ENCODE data around the gene GINM1. TPM values are rescaled to one million over a fixed set of nuclear protein-coding genes. Genes with fewer than 3 reads are reported as not detected.

GINM1 gene
- total RNA-seq, 2 experiments from 2014 or later = 15.9 to 17.3 TPM

DNA sequence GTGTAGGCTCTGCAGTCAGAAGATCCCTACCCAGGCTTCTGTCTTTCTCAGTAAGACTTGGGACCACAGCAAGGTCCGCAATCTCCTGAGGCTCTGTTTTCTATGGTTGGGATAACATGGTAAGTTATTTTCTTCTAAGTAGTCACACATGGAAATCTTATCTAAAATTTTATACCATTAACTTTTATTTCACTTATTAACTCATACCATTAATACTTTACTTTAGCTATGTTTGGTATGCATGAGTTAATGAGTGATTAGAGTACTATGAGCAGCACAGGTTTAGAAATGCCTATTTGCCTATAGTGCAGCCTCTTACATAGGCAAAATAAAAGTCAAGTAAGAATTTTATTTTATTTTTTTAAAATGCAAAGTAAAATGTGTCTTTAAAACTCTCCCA is 27.2 kb downstream of the GINM1 start:
- Mint-ChIP-seq H3K36me3 (ENCODE audit: low read depth) (peaks cover 24% of the 10 kb centered on the region), H3K4me3 (no peak overlapping the region), H3K27ac (no peak overlapping the region), H3K4me1 (no peaks in the 10 kb centered on the region), H3K9me3 (ENCODE audit: low read depth) (no peaks in the 10 kb centered on the region), H3K27me3 (no peaks in the 10 kb centered on the region)
- ChIA-PET POLR2A (no interaction called here), CTCF (interaction anchor here (1.7 kb wide), 1 partner anchor 14 kb away, joined by 3 read pairs; no protein-coding TSS in a partner anchor)
- DNase-seq (no peak), ATAC-seq (no peak)
- intact Hi-C loops (cut with DNase I, micrococcal nuclease) = no loop called here

DNA sequence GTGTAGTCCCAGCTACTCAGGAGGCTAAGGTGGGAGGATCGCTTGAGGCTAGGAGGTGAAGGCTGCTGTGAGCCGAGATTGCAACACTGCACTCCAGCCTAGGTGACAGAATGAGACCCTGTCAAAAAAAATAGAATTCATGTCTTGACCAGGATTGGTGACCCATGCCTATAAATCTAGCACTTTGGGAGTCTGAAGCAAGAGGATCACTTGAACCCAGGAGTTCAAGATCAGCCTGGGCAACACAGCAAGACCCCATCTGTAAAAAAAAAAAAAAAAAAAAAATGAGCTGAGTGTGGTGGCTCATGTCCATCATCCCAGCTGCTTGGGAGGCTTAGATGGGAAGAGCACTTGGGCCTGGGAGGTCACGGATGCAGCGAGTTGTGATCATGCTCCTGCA is 34.3 kb downstream of the GINM1 start:
- H3K4me3 Mint-ChIP-seq = no peak overlapping the region
- no peak overlapping the region for H3K27ac Mint-ChIP-seq
- H3K36me3 Mint-ChIP-seq (ENCODE audit: low read depth) = peaks cover 13% of the 10 kb centered on the region
- ATAC-seq = no peak
- intact Hi-C loops (cut with DNase I, micrococcal nuclease) = no loop called here
- no peaks in the 10 kb centered on the region for H3K27me3 Mint-ChIP-seq
- H3K9me3 Mint-ChIP-seq (ENCODE audit: low read depth) = no peaks in the 10 kb centered on the region
- no peaks in the 10 kb centered on the region for H3K4me1 Mint-ChIP-seq
- no peak for DNase-seq
- ChIA-PET CTCF (interaction anchor here (0.6 kb wide), 1 partner anchor 74 kb away, joined by 5 read pairs; no protein-coding TSS in a partner anchor), POLR2A (no interaction called here)

DNA sequence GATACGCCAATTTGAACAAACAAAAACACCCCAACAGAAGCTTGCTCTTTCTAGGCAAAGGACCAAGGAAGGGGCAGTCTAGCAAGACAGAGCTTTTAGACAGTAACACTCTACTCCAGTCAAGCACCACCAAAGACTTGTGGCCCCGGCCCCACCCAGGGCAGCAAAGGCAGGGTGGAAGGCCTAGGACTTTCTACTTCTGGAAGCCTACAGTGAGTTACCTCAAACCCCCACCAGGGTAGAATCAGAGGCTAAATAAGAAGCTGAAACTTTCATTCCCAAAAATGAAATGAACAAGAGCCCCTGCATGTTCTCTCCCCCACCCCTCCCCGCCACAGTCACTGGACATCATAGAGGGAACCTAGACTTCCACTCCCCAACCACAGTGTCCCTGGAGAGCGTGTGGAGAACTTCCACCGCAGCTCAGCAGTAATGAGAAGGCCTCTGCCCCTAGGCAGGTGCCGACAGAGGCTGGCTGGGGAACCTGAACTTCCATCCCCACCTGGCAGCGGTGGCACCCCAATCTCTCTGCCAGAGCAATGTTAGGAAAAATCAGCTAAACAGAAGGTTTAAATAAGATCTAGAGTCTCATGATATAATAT is 42.3 kb downstream of the GINM1 start:
- peaks cover 8% of the 10 kb centered on the region for H3K4me1 Mint-ChIP-seq
- no peak for DNase-seq
- no peak for ATAC-seq
- no peak overlapping the region for H3K4me3 Mint-ChIP-seq
- H3K9me3 Mint-ChIP-seq (ENCODE audit: low read depth) = no peaks in the 10 kb centered on the region
- CTCF ChIA-PET = interaction anchor here (0.6 to 1.1 kb wide), 4 partner anchors 9 to 816 kb away, joined by 3 to 5 read pairs (median 4); no protein-coding TSS in a partner anchor
- H3K36me3 Mint-ChIP-seq (ENCODE audit: low read depth) = peaks cover 12% of the 10 kb centered on the region
- H3K27me3 Mint-ChIP-seq = no peaks in the 10 kb centered on the region
- POLR2A ChIA-PET = no interaction called here
- intact Hi-C loops (cut with DNase I, micrococcal nuclease) = no loop called here
- H3K27ac Mint-ChIP-seq = no peak overlapping the region

DNA sequence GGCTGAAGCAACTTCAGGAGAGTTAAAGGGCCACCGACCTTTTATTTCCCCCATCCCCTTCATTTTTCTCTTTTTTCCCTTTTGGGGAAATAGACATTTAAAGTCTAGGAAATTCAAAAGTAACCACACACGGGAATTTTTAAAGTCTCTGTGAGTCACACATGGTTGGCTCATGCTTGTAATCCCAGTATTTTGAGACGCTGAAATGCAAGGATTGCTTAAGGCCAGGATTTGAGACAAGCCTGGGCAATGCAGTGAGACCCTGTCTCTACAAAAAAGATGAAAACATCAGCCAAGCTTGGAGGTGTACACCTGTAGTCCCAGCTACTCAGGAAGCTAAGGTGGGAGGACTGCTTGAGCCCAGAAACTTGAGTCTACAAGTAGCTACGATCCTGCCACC is 48.2 kb downstream of the GINM1 start:
- Mint-ChIP-seq H3K36me3 (ENCODE audit: low read depth) (peaks cover 29% of the 10 kb centered on the region), H3K4me3 (no peak overlapping the region), H3K27ac (no peak overlapping the region), H3K27me3 (no peaks in the 10 kb centered on the region), H3K9me3 (ENCODE audit: low read depth) (no peaks in the 10 kb centered on the region), H3K4me1 (peaks cover 6% of the 10 kb centered on the region)
- no peak for ATAC-seq
- ChIA-PET POLR2A (no interaction called here), CTCF (interaction anchor here (1.4 kb wide), 1 partner anchor 11 kb away, joined by 3 read pairs; no protein-coding TSS in a partner anchor)
- no peak for DNase-seq
- intact Hi-C loops (cut with DNase I, micrococcal nuclease) = no loop called here

DNA sequence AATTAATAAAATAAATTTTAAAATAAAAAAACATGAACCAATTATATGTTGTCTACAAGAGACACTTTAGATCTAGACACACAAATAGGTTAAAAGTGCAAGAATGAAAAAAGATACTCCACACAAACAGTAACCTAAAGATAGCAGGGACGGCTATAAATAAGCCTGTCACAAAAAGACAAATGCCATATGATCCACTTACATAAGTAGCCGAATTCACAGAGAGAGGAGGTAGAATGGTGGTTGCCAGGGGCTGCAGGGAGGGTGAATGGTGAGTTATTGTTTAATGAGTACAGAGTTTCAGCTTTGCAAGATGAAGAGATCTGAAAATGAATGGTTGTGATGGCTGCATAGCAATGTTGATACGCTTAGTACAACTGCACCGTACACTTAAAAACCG is 49.6 kb downstream of the GINM1 start:
- POLR2A ChIA-PET = no interaction called here

DNA sequence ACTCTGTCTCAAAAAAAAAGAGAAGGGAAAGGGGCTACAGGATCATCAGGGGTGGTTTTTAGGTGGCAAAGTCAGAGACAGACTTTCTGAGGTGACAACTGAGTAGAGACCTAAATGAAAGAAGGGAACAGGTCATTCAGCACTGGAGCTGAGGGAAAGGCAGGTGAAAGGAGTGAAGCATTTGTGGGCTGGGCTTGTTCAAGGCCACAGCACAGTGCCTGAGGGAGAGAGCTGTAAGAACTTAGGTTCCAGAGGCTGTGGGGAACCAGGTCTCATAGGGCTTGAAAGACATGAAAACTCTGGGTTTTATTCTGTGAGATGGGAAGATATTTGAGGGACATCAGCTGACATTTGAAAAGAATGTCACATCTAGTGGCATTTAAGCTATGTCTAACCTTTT is 61.5 kb downstream of the GINM1 start:
- H3K4me3 Mint-ChIP-seq = no peak overlapping the region
- H3K9me3 Mint-ChIP-seq (ENCODE audit: low read depth) = no peaks in the 10 kb centered on the region
- intact Hi-C loops (cut with DNase I, micrococcal nuclease) = no loop called here
- ChIA-PET CTCF (interaction anchor here (0.6 kb wide), 1 partner anchor 1462 kb away, joined by 3 read pairs; no protein-coding TSS in a partner anchor), POLR2A (no interaction called here)
- peak overlapping the region; percentile 15 for H3K27ac Mint-ChIP-seq
- peaks cover 7% of the 10 kb centered on the region for H3K4me1 Mint-ChIP-seq
- no peaks in the 10 kb centered on the region for H3K27me3 Mint-ChIP-seq
- no peak for DNase-seq
- H3K36me3 Mint-ChIP-seq (ENCODE audit: low read depth) = peaks cover 24% of the 10 kb centered on the region
- no peak for ATAC-seq

More for the DNA sequence above, 49.6 kb downstream of the GINM1 start:
- H3K27me3 Mint-ChIP-seq = no peaks in the 10 kb centered on the region
- CTCF ChIA-PET = interaction anchor here (0.6 kb wide), 1 partner anchor 45 kb away, joined by 3 read pairs; no protein-coding TSS in a partner anchor
- H3K4me3 Mint-ChIP-seq = no peak overlapping the region
- ATAC-seq = no peak
- peaks cover 39% of the 10 kb centered on the region for H3K36me3 Mint-ChIP-seq (ENCODE audit: low read depth)
- peaks cover 4% of the 10 kb centered on the region for H3K4me1 Mint-ChIP-seq
- intact Hi-C loops (cut with DNase I, micrococcal nuclease) = no loop called here
- H3K9me3 Mint-ChIP-seq (ENCODE audit: low read depth) = no peaks in the 10 kb centered on the region
- no peak overlapping the region for H3K27ac Mint-ChIP-seq
- no peak for DNase-seq

- no peaks in the 10 kb centered on the region for H3K9me3 Mint-ChIP-seq (ENCODE audit: low read depth)
- no peak for ATAC-seq
- peaks cover 20% of the 10 kb centered on the region for H3K36me3 Mint-ChIP-seq (ENCODE audit: low read depth)
- POLR2A ChIA-PET = no interaction called here
- H3K27ac Mint-ChIP-seq = peak overlapping the region; percentile 49
- no peaks in the 10 kb centered on the region for H3K27me3 Mint-ChIP-seq
- intact Hi-C loops (cut with DNase I, micrococcal nuclease) = no loop called here
- DNase-seq = no peak
- H3K4me1 Mint-ChIP-seq = peaks cover 7% of the 10 kb centered on the region
- CTCF ChIA-PET = interaction anchor here (0.6 to 1.2 kb wide), 2 partner anchors 10 to 115 kb away, joined by 4 to 5 read pairs; no protein-coding TSS in a partner anchor
- no peak overlapping the region for H3K4me3 Mint-ChIP-seq
Observed at GRCh38 chr6:149628875-149629510, 62.8 kb downstream of the GINM1 start.

- no peak for ATAC-seq
- no peak for DNase-seq
- Mint-ChIP-seq H3K36me3 (ENCODE audit: low read depth) (peaks cover 19% of the 10 kb centered on the region), H3K27me3 (no peaks in the 10 kb centered on the region), H3K9me3 (ENCODE audit: low read depth) (no peaks in the 10 kb centered on the region), H3K4me1 (peaks cover 1% of the 10 kb centered on the region), H3K4me3 (no peak overlapping the region), H3K27ac (no peak overlapping the region)
- CTCF ChIA-PET = no interaction called here
- POLR2A ChIA-PET = interaction anchor here (0.6 kb wide), 1 partner anchor 39 kb away, joined by 3 read pairs; no protein-coding TSS in a partner anchor
- intact Hi-C loops (cut with DNase I, micrococcal nuclease) = no loop called here
Observed at GRCh38 chr6:149634315-149634714, 68.1 kb downstream of the GINM1 start.

DNA sequence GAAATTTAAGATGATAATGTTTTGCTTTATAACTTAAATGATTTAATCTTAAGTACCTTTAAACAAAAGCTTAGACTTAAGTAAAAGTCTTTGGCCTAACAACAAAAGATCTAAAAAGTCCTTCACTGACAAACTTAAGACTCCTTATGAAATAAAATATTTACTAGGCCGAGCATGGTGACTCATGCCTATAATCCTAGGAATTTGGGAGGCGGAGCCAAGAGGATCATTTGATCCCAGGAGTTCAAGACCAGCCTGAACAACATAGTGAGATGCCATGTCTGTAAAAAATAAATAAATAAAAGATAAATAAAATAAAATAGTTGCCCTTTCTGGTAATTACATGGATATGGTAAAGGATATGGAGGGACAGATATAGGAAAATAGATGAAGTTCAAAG is 69.9 kb downstream of the GINM1 start:
- H3K27ac Mint-ChIP-seq = no peak overlapping the region
- CTCF ChIA-PET = interaction anchor here (0.9 to 1.2 kb wide), 3 partner anchors 11 to 24 kb away, joined by 3 to 4 read pairs (median 3); no protein-coding TSS in a partner anchor
- H3K9me3 Mint-ChIP-seq (ENCODE audit: low read depth) = no peaks in the 10 kb centered on the region
- POLR2A ChIA-PET = interaction anchor here (0.6 kb wide), 2 partner anchors 11 to 36 kb away, joined by 3 to 7 read pairs; no protein-coding TSS in a partner anchor
- peaks cover 19% of the 10 kb centered on the region for H3K36me3 Mint-ChIP-seq (ENCODE audit: low read depth)
- no peak for DNase-seq
- intact Hi-C loops (cut with DNase I, micrococcal nuclease) = no loop called here
- no peaks in the 10 kb centered on the region for H3K4me1 Mint-ChIP-seq
- H3K4me3 Mint-ChIP-seq = no peak overlapping the region
- ATAC-seq = no peak
- H3K27me3 Mint-ChIP-seq = no peaks in the 10 kb centered on the region

Other genes with a start within 250 kb of the GINM1 start
- 10 to 100 TPM; 65.8 to 94.1 TPM for gene TAB2, start 248.7 kb upstream of the GINM1 start, total RNA-seq
- 1 to 10 TPM; 4.7 to 5.3 TPM for gene SUMO4, start 166.1 kb upstream of the GINM1 start, total RNA-seq
- 10 to 100 TPM; 72.2 to 89.9 TPM for gene ZC3H12D, start 81.4 kb upstream of the GINM1 start, total RNA-seq
- gene PPIL4, start 20.3 kb upstream of the GINM1 start, total RNA-seq = 10 to 100 TPM; 22.6 to 26.8 TPM
- gene KATNA1, start 82.3 kb downstream of the GINM1 start, total RNA-seq = 10 to 100 TPM; 18.1 to 21.6 TPM
- gene LATS1, start 151.7 kb downstream of the GINM1 start, total RNA-seq = 10 to 100 TPM; 21.2 to 23.5 TPM
- gene NUP43, start 180.2 kb downstream of the GINM1 start, total RNA-seq = 10 to 100 TPM; 80.5 to 89.4 TPM
- gene PCMT1, start 183.4 kb downstream of the GINM1 start, total RNA-seq = 10 to 100 TPM; 90.1 to 91.3 TPM

Measured in activated CD4-positive, alpha-beta T cell treated with anti-CD3 and anti-CD28 coated beads for 36 hours (primary cell).